ENCODE results near the gene PRELID3B. TPM values are rescaled to one million over a fixed set of nuclear protein-coding genes. Genes with fewer than 3 reads are reported as not detected.
A peak's percentile ranks its signal among the peaks of the same experiment; 100 is the strongest.

The PRELID3B gene
- total RNA-seq, 1 experiment from 2014 or later = 137 TPM

DNA sequence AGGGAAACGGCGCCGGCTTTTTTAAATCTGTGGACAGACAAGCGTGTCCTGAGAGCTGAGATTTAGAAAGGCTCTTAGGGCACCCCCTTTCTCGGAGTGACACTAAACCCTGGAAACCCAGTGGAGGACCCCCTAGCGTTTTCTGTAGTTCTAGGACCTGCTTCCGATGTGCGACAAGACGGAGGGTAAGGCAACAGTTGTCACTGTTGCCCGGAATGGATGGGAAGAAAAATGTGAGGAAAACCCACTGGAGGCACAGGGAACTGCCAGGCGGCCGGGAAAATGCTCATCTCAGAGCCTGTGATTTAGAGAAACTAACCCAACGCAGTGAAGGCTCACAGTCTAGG lies 9.9 kb downstream of the PRELID3B start:
- CTCF ChIA-PET = no interaction called here
- H3K4me2 ChIP-seq = peak overlapping the region; percentile 79
- intact Hi-C loops (cut with micrococcal nuclease; ENCODE audit: unreplicated experiment) = loop anchor here (1.0 to 5.0 kb wide), 2 partner anchors 21 to 50 kb away; partner anchors contain the start of gene NELFCD
- no peaks in the 10 kb centered on the region for H3K27me3 ChIP-seq (ENCODE audit: insufficient read depth, low read depth)
- H3K27ac ChIP-seq = peak overlapping the region; percentile 64
- H3K79me2 ChIP-seq (ENCODE audit: low read depth) = peaks cover 72% of the 10 kb centered on the region
- H4K20me1 ChIP-seq (ENCODE audit: insufficient read depth) = peaks cover 33% of the 10 kb centered on the region
- TF ChIP-seq, protein P1, sequence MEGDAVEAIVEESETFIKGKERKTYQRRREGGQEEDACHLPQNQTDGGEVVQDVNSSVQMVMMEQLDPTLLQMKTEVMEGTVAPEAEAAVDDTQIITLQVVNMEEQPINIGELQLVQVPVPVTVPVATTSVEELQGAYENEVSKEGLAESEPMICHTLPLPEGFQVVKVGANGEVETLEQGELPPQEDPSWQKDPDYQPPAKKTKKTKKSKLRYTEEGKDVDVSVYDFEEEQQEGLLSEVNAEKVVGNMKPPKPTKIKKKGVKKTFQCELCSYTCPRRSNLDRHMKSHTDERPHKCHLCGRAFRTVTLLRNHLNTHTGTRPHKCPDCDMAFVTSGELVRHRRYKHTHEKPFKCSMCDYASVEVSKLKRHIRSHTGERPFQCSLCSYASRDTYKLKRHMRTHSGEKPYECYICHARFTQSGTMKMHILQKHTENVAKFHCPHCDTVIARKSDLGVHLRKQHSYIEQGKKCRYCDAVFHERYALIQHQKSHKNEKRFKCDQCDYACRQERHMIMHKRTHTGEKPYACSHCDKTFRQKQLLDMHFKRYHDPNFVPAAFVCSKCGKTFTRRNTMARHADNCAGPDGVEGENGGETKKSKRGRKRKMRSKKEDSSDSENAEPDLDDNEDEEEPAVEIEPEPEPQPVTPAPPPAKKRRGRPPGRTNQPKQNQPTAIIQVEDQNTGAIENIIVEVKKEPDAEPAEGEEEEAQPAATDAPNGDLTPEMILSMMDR (conservative IDR thresholded peaks at IDR 0.05) = peak; percentile 29; the same call in 1 of the 2 replicates
- TF ChIP-seq EZH2 (IDR thresholded peaks at IDR 0.05; ENCODE audit: low read depth) = no peak
- H3K4me1 ChIP-seq (replicated peaks; ENCODE audit: insufficient read depth) = peaks cover 51% of the 10 kb centered on the region
- H3F3A ChIP-seq (ENCODE audit: insufficient read depth, low read depth) = peaks cover 55% of the 10 kb centered on the region
- DNase-seq = no peak
- POLR2A ChIA-PET (ENCODE audit: unreplicated experiment) = interaction anchor here (0.6 to 1.0 kb wide), 5 partner anchors 22 to 953 kb away, joined by 3 to 24 read pairs (median 6); no protein-coding TSS in a partner anchor
- no peaks in the 10 kb centered on the region for H3K9me2 ChIP-seq (ENCODE audit: insufficient read depth)
- H3K9me3 ChIP-seq (ENCODE audit: insufficient read depth, low read depth) = no peaks in the 10 kb centered on the region
- TSS peak; percentile 100 for BruUV-seq (replicated peaks)
- H3K4me3 ChIP-seq = peak overlapping the region; percentile 80
- H3K36me3 ChIP-seq (ENCODE audit: low read depth) = peaks cover 56% of the 10 kb centered on the region
- peak overlapping the region; percentile 56 for H2AFZ ChIP-seq

DNA sequence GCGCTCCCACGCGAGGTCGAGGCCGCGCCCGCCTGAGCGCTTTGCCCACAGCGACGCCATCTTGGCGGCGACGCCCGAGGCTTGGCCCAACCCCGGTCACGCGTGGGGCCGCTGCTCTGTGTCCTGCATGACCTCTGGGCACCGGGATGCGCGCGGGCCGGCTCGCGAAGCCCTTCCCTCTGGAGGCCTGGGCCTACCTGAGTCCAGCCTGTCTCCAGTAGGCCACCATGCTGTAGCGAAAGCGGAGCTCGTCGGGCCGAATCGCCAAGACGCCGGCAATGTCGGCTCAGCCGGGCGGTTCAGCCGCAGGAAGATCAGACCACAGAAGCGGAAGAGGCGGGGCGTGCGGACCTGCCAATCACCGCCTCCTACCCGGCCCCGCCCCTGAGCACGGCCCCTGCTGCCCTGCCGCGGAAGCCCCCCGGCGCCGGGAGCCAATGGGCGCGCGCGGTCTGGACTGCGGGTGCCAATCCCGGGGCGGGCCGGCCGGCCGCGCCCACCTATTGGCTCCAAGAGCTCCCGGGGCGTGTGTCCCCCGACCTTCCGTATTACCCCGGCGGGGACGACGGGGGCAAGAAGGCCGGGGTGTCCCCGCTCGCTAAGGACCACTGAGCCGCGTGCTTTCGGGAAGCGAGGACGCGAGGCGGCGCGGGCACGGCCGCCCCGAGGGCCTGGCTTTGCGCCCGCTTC lies 10.4 kb downstream of the PRELID3B start, which contains the start of gene ATP5F1E:
TSS of gene ATP5F1E (minus strand) at position 313 of the 690 bp plus-strand sequence. CDS start at position 229, 84 bp downstream.
- H3F3A ChIP-seq (ENCODE audit: insufficient read depth, low read depth) = peaks cover 52% of the 10 kb centered on the region
- H3K4me1 ChIP-seq (replicated peaks; ENCODE audit: insufficient read depth) = peaks cover 51% of the 10 kb centered on the region
- peaks cover 57% of the 10 kb centered on the region for H3K36me3 ChIP-seq (ENCODE audit: low read depth)
- ChIA-PET POLR2A (ENCODE audit: unreplicated experiment) (interaction anchor here (0.6 to 1.0 kb wide), 7 partner anchors 12 to 954 kb away, joined by 3 to 24 read pairs (median 6); no protein-coding TSS in a partner anchor), CTCF (no interaction called here)
- no peaks in the 10 kb centered on the region for H3K9me2 ChIP-seq (ENCODE audit: insufficient read depth)
- DNase-seq = peak; percentile 90 to 98
- peak within 1 kb of the TSS; percentile 80 for H3K4me3 ChIP-seq
- H3K4me2 ChIP-seq = peak within 1 kb of the TSS; percentile 79
- no peaks in the 10 kb centered on the region for H3K9me3 ChIP-seq (ENCODE audit: insufficient read depth, low read depth)
- no TSS peak for BruUV-seq (replicated peaks)
- no peak for TF ChIP-seq EZH2 (IDR thresholded peaks at IDR 0.05; ENCODE audit: low read depth)
- TF ChIP-seq, protein P1 (conservative IDR thresholded peaks at IDR 0.05) = no peak
- intact Hi-C loops (cut with micrococcal nuclease; ENCODE audit: unreplicated experiment) = loop anchor here (1.0 to 5.0 kb wide), 2 partner anchors 21 to 50 kb away; partner anchors contain the start of gene NELFCD
- H3K27ac ChIP-seq = peak within 1 kb of the TSS; percentile 68
- peaks cover 72% of the 10 kb centered on the region for H3K79me2 ChIP-seq (ENCODE audit: low read depth)
- H3K27me3 ChIP-seq (ENCODE audit: insufficient read depth, low read depth) = no peaks in the 10 kb centered on the region
- H4K20me1 ChIP-seq (ENCODE audit: insufficient read depth) = peaks cover 33% of the 10 kb centered on the region
- peak within 1 kb of the TSS; percentile 94 for H2AFZ ChIP-seq

DNA sequence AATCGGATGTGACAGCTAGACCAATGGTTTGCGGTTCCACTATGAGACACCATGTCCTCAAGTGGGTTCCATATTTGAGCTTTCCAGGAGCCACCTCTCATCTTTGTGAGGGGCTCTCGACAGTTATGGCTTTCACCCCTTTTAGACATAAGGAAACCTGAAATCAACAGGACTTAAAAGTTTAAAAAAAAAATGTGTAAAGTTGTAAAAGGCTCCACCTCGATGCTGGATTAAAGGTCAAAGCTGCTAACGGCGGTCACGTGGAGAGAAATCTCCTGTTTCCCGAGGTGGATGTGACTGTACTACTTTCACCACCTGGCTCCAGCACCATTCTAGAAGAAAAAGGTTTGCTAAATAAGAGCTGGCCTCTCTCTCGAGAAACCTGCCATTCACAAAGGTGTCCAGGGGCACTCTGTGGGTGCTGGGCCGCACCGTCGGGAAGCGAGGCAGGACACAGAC lies 11.0 kb downstream of the PRELID3B start:
- H3K36me3 ChIP-seq (ENCODE audit: low read depth) = peaks cover 56% of the 10 kb centered on the region
- BruUV-seq (replicated peaks) = no TSS peak
- H3K4me1 ChIP-seq (replicated peaks; ENCODE audit: insufficient read depth) = peaks cover 51% of the 10 kb centered on the region
- no peaks in the 10 kb centered on the region for H3K9me2 ChIP-seq (ENCODE audit: insufficient read depth)
- ChIA-PET CTCF (interaction anchor here (0.7 kb wide), 1 partner anchor 140 kb away, joined by 5 read pairs; no protein-coding TSS in a partner anchor), POLR2A (ENCODE audit: unreplicated experiment) (interaction anchor here (0.8 kb wide), 1 partner anchor 35 kb away, joined by 4 read pairs; no protein-coding TSS in a partner anchor)
- peak overlapping the region; percentile 68 for H3K27ac ChIP-seq
- H2AFZ ChIP-seq = peak overlapping the region; percentile 94
- TF ChIP-seq, protein P1 (conservative IDR thresholded peaks at IDR 0.05) = no peak
- no peak for TF ChIP-seq EZH2 (IDR thresholded peaks at IDR 0.05; ENCODE audit: low read depth)
- H3K27me3 ChIP-seq (ENCODE audit: insufficient read depth, low read depth) = no peaks in the 10 kb centered on the region
- peaks cover 52% of the 10 kb centered on the region for H3F3A ChIP-seq (ENCODE audit: insufficient read depth, low read depth)
- H4K20me1 ChIP-seq (ENCODE audit: insufficient read depth) = peaks cover 33% of the 10 kb centered on the region
- H3K79me2 ChIP-seq (ENCODE audit: low read depth) = peaks cover 72% of the 10 kb centered on the region
- H3K9me3 ChIP-seq (ENCODE audit: insufficient read depth, low read depth) = no peaks in the 10 kb centered on the region
- peak in 1 of 2 experiments; percentile 38 for DNase-seq
- peak overlapping the region; percentile 80 for H3K4me3 ChIP-seq
- intact Hi-C loops (cut with micrococcal nuclease; ENCODE audit: unreplicated experiment) = loop anchor here (1.0 to 5.0 kb wide), 2 partner anchors 20 to 49 kb away; partner anchors contain the start of gene NELFCD
- H3K4me2 ChIP-seq = peak overlapping the region; percentile 79

Measured in PC-9 (cell line).